HCT116 (cell line): ENCODE measurements around the gene DRD4.

ENCODE experiments used
- CBX3 ChIP-seq: IDR thresholded peaks from 2 replicates; pipeline ENCODE4 v1.6.1; 2012; ENCODE audit warnings: low read depth
- EZH2 ChIP-seq: fragments of 200-600 bp; sonication (generic); IDR thresholded peaks from 2 replicates; pipeline ENCODE4 v1.6.1; 2017; ENCODE audit warnings: antibody characterized with exemption, mixed run types
- EZH2phosphoT487 ChIP-seq: fragments of 200-600 bp; IDR thresholded peaks from 2 replicates; pipeline ENCODE4 v1.6.1; 2018; ENCODE audit warnings: antibody characterized with exemption, borderline replicate concordance
- POLR2A ChIP-seq: IDR thresholded peaks from 2 replicates; pipeline ENCODE4 v1.7.0; 2011; ENCODE audit warnings: borderline replicate concordance; ENCODE audit not compliant: insufficient read depth, insufficient read length; ENCODE audit errors: extremely low read depth
- POLR2AphosphoS5 ChIP-seq: IDR thresholded peaks from 2 replicates; pipeline ENCODE4 v1.6.1; 2011; ENCODE audit warnings: mild to moderate bottlenecking, low read depth, low read length, moderate library complexity
- YY1 ChIP-seq: IDR thresholded peaks from 2 replicates; pipeline ENCODE4 v1.6.1; 2011; ENCODE audit warnings: low read length, low read depth, moderate library complexity, mild to moderate bottlenecking; ENCODE audit not compliant: insufficient replicate concordance; ENCODE audit errors: extremely low read depth
- TF ChIP-seq, protein P1 (sequence below), 3 experiments: fragments of 200-600 bp in 1 of 3; sonication (generic) in 1 of 3; IDR thresholded peaks in 2 of 3; conservative IDR thresholded peaks in 1 of 3; 2 replicates each; pipeline ENCODE4 v1.5.1; 2012 to 2017; ENCODE audit warnings: low read depth in 2 of 3, low read length in 2 of 3, antibody characterized with exemption in 1 of 3, borderline replicate concordance in 1 of 3, control low read depth in 1 of 3, mild to moderate bottlenecking in 1 of 3, mixed read lengths in 1 of 3, mixed run types in 1 of 3, moderate library complexity in 1 of 3; ENCODE audit not compliant: insufficient read depth in 1 of 3
- TF ChIP-seq, protein P2 (sequence below): IDR thresholded peaks from 2 replicates; pipeline ENCODE4 v1.6.1; 2012
- TF ChIP-seq, protein P3 (sequence below): IDR thresholded peaks from 2 replicates; pipeline ENCODE4 v1.6.1; 2011; ENCODE audit warnings: mild to moderate bottlenecking, low read length, moderate library complexity; ENCODE audit not compliant: insufficient replicate concordance; ENCODE audit errors: extremely low read depth
- TF ChIP-seq, protein P4 (sequence below): IDR thresholded peaks from 2 replicates; pipeline ENCODE4 v1.6.1; 2012; ENCODE audit warnings: low read depth
- TF ChIP-seq, protein P5 (sequence below): IDR thresholded peaks from 2 replicates; pipeline ENCODE4 v1.6.1; 2012

DNA sequence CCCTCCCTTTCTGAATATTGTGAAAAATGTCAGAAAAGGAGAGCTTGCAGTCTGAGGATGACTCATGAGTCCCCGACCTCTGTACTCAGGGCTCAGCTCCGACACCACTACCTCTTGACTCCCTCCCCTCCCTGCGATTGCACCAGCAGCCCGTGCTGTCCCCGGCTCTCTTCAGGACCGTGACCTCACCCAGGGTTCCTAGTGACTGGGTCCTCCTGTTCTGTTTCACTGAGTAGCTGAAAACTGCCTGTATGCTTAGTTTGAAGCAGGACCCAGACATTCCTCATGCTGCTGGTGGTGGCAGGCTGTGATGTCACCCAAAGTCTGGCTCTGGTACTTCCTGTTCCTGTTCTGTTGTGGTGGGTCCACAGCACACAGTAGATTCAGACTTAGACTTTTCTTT, 49.1 kb upstream of the DRD4 start:
- TF ChIP-seq, protein P1, sequence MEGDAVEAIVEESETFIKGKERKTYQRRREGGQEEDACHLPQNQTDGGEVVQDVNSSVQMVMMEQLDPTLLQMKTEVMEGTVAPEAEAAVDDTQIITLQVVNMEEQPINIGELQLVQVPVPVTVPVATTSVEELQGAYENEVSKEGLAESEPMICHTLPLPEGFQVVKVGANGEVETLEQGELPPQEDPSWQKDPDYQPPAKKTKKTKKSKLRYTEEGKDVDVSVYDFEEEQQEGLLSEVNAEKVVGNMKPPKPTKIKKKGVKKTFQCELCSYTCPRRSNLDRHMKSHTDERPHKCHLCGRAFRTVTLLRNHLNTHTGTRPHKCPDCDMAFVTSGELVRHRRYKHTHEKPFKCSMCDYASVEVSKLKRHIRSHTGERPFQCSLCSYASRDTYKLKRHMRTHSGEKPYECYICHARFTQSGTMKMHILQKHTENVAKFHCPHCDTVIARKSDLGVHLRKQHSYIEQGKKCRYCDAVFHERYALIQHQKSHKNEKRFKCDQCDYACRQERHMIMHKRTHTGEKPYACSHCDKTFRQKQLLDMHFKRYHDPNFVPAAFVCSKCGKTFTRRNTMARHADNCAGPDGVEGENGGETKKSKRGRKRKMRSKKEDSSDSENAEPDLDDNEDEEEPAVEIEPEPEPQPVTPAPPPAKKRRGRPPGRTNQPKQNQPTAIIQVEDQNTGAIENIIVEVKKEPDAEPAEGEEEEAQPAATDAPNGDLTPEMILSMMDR (IDR thresholded peaks at IDR 0.05 in 2 of 3, conservative IDR thresholded peaks at IDR 0.05 in 1 of 3; ENCODE audit: borderline replicate concordance in 1 of 3, insufficient read depth in 1 of 3, low read depth in 2 of 3, low read length in 2 of 3) = no peak
- no peak for TF ChIP-seq POLR2AphosphoS5
- TF ChIP-seq YY1 = no peak
- TF ChIP-seq, protein P2, sequence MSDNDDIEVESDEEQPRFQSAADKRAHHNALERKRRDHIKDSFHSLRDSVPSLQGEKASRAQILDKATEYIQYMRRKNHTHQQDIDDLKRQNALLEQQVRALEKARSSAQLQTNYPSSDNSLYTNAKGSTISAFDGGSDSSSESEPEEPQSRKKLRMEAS = no peak
- no peak for TF ChIP-seq CBX3
- TF ChIP-seq, protein P3, sequence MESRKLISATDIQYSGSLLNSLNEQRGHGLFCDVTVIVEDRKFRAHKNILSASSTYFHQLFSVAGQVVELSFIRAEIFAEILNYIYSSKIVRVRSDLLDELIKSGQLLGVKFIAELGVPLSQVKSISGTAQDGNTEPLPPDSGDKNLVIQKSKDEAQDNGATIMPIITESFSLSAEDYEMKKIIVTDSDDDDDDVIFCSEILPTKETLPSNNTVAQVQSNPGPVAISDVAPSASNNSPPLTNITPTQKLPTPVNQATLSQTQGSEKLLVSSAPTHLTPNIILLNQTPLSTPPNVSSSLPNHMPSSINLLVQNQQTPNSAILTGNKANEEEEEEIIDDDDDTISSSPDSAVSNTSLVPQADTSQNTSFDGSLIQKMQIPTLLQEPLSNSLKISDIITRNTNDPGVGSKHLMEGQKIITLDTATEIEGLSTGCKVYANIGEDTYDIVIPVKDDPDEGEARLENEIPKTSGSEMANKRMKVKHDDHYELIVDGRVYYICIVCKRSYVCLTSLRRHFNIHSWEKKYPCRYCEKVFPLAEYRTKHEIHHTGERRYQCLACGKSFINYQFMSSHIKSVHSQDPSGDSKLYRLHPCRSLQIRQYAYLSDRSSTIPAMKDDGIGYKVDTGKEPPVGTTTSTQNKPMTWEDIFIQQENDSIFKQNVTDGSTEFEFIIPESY = no peak
- TF ChIP-seq EZH2phosphoT487 = no peak
- TF ChIP-seq, protein P4, sequence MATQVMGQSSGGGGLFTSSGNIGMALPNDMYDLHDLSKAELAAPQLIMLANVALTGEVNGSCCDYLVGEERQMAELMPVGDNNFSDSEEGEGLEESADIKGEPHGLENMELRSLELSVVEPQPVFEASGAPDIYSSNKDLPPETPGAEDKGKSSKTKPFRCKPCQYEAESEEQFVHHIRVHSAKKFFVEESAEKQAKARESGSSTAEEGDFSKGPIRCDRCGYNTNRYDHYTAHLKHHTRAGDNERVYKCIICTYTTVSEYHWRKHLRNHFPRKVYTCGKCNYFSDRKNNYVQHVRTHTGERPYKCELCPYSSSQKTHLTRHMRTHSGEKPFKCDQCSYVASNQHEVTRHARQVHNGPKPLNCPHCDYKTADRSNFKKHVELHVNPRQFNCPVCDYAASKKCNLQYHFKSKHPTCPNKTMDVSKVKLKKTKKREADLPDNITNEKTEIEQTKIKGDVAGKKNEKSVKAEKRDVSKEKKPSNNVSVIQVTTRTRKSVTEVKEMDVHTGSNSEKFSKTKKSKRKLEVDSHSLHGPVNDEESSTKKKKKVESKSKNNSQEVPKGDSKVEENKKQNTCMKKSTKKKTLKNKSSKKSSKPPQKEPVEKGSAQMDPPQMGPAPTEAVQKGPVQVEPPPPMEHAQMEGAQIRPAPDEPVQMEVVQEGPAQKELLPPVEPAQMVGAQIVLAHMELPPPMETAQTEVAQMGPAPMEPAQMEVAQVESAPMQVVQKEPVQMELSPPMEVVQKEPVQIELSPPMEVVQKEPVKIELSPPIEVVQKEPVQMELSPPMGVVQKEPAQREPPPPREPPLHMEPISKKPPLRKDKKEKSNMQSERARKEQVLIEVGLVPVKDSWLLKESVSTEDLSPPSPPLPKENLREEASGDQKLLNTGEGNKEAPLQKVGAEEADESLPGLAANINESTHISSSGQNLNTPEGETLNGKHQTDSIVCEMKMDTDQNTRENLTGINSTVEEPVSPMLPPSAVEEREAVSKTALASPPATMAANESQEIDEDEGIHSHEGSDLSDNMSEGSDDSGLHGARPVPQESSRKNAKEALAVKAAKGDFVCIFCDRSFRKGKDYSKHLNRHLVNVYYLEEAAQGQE = no peak
- TF ChIP-seq EZH2 = no peak
- TF ChIP-seq, protein P5, sequence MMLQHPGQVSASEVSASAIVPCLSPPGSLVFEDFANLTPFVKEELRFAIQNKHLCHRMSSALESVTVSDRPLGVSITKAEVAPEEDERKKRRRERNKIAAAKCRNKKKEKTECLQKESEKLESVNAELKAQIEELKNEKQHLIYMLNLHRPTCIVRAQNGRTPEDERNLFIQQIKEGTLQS = no peak
- TF ChIP-seq POLR2A = no peak
